ENCODE data around the gene ASB16.
"Not testable (repeated sequence)": the region's sequence is repeated elsewhere in the genome, so short reads cannot be mapped to it uniquely, and the experiment has no call there.

The ASB16 gene

DNA sequence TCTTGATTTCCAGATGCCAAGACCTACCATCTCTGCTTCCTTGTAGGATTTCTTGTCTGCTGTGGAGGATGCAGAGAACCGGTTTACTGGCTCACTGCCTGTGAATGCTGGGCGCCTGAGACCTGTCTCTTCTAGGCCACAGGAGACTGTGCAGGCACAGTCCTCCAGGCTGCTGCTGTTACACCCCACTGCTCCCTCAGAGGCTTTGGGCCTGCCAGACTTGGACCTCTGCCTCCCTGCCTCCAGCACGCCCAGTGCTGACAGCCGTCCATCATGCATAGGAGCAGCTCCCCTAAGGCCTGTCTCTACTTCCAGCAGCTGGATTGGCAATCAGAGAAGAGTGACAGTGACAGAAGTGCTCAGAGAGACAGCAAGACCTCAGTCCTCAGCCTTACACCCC is 22.7 kb upstream of the ASB16 start:
- no peak for DNase-seq

DNA sequence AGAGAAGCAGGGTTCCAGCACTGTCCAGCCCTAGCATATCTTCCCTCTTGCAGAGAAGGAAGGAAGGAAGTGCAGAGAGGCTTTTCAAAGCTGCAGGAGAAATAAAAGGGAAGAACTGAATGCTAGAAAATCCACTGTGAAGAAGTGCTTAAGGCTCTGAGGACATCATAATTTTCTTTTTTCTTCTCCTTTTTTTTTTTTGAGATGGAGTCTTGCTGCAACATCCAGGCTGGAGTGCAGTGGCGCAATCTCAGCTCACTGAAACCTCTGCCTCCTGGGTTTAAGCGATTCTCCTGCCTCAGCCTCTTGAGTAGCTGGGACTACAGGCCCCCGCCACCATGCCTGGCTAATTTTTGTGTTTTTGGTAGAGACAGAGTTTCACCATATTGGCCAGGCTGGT is 21.4 kb upstream of the ASB16 start:
- DNase-seq = not testable (repeated sequence)

DNA sequence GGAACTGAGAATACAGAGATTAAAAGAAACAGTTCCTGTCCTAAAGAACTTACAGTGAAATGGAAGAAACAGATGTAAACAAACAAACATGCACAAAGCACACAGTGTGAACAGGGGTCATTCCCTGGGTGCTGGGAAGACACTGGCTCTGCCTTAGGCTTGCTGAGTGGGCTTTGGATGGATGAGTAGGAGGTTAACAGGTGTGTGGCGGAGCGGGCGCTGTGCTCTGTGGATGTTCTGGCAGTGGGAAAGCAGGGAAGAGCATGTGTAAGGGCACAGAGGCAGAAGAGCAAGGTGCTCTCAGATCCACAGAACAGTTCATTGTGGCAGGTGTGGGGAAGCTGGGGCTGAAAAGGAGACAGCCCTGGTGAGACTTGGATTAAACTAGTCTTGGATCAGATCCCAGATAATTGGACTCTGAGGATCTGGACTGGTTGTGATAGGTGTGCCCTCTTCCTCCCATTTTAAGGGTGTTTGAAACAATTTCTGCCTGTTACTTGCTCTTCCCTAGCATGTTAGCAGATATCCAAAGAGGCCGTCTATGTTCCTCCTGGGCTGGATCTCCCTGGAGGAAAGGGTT is 20.7 kb upstream of the ASB16 start:
- DNase-seq = no peak

DNA sequence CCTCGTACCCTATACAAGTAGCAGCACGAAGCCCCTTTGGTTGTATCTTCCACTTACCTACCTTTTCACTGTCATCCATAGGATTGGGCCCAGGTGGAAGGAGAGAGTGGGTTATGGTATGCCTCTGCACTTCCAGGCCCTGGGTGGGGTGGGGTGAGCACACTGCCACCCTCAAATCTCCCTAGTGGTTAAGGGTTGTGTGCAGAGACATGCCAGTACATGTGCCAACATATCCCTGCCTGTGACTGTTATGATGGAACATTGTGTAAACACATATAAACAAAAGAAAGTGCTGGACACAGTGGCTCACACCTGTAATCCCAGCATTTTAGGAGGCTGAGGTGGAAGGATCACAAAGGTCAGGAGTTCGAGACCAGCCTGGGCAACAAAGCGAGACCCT is 17.6 kb upstream of the ASB16 start:
- no peak for DNase-seq

DNA sequence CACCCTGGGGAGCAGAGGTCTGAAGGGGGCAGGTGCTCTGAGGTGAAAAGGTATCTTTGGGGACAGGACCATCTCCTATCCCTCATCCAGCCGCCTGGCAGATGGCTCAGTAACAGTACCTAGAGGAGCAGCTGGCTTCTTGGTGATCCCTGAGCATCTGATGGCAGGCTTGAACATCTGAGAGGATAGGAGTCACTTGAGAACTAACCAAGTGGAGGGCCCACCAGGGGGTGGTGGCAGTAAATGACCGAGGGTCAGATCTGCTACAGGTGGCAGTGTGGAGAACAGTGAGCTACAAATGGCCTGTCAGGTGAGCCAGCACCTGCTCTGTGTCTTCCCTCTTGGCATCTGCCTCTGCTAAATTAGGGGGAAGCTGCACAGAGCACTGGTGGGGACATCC is 15.0 kb upstream of the ASB16 start:
- no peak for DNase-seq

DNA sequence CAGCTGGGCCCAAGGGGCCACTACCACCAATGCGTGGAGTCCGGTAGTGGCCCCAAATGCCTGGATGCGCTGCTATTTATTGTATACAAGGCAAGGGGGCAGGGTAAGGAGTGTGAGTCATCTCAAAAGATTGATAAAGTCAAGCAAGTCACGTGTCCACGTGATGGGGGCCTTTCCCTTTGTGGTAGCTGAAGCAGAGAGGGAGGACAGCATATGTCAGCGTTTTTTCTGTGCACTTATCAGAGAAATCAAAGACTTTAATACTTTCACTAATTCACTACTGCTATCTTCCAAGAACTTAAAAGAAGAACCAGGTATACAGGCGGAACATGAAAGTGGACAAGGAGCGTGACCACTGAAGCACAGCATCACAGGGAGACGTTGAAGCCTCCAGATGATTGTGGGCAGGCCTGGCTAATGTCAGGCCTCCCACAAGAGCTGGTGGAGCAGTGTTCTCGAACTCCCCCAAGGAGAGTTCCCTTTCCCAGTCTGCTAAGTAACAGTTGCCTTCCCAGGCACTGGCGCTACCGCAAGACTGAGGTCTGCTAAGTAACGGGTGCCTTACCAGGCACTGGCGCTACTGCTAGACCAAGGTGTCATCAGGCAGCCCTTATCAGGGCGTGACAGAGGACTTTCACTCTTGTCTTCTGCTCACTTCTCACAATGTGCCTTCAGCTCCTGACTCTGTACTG is 10.8 kb upstream of the ASB16 start:
- DNase-seq = no peak

DNA sequence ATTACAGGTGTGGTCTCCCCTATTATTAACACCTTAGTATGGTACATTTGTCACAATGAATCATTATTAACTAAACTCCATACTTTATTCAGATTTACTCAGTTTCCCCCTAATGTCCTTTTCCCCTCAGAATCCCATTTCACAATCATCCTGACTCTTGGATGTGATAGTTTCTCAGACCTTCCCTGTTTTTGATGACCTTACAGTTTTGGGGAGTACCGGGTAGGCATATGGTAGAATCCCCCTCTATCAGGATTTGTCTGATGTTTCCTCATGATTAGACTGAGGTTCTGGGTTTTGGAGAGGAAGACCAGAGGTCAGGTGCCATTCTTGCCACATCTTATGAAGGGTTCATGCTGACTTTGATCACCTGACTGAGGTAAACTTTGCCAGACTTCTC is 6.0 kb upstream of the ASB16 start:
- DNase-seq = no peak

DNA sequence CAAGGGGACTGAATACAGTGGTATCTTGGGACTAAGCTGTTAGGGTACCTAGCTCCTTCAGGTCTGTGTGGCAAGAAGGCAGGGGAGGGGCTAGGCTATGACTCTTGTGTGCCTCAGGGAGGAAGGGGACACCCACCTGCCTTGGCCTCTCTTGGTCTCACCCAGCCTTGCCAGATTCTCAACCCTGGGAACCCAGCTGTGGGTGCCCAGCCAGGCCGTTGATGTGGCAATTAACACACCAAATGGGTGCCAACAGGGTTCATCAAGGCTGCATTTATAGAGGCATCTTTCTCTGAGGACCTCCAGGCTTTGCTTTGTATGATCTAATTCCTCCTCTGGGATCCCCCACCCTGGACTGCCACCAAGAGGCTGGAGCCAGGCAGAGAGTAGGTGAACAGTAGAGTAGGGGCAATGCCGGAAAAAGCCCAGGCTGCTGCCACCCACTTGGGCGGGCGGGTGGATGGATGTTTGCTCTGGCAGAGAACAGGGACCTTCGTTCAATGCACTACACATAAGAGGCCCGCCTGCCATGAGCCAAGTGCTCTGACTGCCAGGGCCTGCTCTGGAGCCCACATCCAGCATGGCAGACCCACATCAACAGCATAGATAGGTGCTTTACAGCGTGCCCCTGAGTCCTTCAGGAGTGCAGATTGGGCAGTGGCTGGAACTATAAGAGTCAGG is 3.2 kb upstream of the ASB16 start:
- DNase-seq = no peak

DNA sequence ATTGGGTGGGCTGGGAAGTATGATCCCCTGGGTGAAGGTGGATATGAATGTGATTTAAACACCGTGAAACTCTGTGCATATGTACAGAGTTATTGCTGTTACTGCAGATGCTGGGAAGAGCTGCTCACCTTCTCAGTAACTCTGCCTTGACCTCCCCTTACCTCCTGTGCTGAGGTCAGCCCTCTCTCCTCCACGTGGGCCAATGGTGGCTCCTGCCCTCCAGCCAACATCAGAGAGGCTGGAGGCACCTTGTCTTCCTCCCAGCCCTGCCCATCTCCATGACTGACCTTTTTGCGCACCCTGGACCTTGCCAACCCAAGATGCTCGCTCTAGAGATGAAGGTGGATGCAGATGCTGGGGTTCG is 387 bp upstream of the ASB16 start:
- DNase-seq = peak in 1 of 2 experiments; percentile 51

DNA sequence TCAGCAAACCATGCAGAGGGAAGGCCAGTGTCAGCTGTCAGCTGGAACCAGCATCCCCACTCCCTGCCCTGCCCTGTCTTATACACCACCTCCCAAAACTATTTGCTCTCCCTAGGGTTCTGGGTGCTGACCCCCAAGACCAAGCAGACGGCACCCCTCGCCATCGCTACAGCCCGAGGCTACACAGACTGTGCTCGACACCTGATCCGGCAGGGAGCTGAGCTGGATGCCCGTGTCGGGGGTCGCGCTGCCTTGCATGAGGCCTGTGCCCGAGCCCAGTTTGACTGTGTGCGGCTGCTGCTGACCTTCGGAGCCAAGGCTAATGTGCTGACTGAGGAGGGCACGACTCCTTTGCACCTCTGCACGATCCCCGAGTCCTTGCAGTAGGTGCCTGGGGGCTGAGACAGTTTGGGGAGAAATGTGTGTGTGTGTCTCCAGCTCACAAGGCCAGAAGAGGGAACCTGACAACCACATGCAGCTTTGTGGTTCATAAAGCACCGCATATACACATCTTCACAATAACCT is 1.5 kb downstream of the ASB16 start:
- DNase-seq = no peak

DNA sequence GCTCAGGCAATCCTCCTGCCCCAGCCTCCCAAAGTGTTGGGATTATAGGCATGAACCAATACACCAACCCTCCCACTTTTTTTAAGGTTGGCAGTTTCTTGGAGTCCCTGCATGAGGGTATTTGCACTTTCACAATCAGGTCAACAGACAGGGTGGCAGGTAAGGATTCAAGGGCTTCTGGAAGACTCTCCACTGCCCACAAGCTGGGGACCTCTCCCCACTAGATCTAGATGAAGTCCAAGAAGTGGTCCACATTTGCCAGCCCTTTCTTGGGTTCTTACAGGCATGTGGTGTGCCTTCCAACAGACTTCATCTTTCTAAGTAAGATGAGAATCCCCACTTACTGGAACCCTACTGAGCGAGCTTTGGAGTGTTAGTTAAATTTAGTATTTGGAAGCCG is 3.9 kb downstream of the ASB16 start:
- no peak for DNase-seq

DNA sequence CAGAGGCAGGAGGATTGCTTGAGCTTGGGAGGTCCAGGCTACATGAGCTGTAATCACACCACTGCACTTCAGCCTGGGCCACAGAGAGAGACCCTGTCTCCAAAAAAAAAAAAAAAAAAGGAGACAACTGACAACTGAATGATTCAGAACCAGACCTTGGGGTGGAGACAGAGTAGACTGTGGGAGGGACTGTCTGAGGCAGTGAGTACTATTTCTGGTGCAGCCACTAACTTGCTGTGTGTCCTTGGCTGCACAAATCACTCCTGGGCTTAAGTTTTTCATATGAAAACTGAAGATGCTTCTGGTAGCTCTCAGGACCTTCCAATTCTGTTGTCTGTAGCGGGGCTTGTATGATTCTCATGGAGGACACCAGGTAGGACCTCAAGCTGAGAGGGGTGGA is 5.8 kb downstream of the ASB16 start:
- DNase-seq = no peak

DNA sequence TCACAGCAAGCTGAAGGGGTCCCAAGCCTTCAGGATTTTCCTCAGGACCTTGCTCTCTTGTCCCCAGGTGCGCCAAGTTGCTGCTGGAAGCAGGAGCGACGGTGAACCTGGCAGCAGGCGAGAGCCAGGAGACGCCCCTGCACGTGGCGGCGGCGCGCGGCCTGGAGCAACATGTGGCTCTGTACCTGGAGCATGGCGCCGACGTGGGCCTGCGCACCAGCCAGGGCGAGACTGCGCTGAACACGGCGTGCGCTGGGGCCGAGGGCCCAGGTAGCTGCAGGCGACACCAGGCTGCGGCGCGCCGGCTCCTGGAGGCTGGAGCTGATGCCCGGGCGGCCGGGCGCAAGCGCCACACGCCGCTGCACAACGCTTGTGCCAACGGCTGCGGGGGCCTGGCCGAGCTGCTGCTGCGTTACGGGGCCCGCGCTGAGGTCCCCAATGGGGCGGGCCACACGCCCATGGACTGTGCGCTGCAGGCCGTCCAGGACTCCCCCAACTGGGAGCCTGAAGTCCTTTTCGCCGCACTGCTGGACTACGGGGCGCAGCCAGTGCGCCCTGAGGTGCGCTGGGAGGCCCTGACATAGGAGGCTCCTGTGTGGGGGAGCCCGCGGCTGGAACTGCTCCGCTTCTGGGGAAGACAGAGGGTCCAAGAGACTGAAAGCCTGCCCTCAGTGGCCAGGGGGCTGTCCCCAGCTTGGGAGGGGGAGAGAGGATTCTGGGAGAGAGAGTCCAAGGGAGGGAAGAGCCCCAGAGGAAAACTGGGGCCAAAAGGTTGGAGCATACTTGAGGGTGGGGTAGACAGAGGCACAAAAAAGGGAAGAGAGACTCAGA is 6.4 kb downstream of the ASB16 start:
- DNase-seq = no peak

DNA sequence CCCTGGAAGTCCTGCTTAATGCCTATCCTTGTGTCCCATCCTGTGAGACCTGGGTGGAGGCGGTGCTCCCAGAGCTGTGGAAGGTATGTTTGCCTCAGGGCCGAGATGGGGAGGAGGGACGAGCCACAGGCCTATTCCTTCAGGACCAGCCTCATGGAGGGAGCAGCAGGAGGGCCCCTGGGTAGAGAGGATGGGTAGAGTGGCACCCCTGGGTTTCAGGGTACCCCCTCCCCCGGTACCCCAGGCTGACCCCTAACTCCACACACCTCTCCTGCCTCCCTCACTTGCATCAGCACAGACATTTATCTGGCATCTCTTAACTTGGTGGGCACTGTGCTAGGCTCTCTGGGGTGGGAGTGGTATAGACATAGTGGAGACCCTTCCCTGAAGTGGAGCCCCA is 7.1 kb downstream of the ASB16 start:
- no peak for DNase-seq

DNA sequence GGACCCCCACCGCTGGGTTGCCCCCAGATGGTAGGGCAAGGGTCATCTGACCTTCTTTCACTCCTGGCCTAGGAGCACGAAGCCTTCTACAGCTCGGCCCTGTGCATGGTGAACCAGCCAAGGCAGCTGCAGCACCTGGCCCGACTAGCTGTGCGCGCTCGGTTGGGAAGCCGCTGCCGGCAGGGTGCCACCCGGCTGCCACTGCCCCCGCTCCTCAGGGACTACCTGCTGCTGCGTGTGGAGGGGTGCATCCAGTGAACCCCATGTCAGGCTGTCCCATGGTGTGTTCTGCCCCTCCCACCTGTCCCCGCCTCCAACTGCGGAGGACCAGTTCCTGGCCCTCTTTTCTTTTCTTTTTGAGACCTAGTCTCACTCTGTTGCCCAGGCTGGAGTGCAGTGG is 7.6 kb downstream of the ASB16 start:
- no peak for DNase-seq

DNA sequence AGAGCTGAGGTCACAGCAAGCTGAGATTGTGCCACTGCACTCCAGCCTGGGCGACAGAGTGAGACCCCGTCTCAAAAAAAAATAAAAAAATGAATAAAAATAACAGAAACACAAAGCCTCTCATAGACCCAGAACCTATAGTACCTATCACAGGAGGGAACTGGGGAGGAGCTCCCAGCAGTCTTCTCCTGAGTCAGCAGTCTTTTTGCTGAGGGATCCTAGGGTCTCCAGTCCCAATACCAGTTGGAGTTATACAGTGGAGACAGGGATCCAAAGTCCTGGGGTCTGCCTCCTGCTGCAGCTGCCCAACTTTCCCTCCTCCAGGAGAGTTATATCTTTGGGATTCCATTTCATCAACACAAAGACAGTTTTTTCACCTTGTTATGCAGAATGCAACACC is 12.5 kb downstream of the ASB16 start:
- DNase-seq = no peak

DNA sequence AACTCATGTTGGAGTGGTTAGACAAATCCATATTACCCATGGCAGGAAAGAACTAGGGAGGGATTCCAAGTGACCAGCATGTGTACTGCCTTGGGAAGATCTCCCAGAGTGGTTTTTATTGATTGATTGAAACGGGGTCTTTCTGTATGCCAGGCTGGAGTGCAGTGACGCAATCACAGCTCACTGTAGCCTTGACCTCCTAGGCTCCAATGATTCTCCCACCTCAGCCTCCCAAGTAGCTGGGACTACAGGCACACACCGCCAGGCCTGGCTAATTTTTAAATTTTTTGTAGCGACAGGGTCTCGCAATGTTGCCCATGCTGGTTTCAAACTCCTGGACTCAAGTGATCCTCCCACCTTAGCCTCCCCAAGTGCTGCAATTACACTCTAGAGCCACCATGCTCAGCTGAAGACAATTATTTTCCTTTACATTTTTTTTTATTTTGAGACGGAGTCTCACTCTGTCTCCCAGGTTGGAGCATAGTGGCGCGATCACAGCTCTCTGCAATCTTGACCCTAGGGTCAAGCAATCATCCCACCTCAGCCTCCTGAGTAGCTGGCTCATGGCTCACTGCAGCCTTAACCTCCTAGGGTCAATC is 13.8 kb downstream of the ASB16 start:
- DNase-seq = no peak

DNA sequence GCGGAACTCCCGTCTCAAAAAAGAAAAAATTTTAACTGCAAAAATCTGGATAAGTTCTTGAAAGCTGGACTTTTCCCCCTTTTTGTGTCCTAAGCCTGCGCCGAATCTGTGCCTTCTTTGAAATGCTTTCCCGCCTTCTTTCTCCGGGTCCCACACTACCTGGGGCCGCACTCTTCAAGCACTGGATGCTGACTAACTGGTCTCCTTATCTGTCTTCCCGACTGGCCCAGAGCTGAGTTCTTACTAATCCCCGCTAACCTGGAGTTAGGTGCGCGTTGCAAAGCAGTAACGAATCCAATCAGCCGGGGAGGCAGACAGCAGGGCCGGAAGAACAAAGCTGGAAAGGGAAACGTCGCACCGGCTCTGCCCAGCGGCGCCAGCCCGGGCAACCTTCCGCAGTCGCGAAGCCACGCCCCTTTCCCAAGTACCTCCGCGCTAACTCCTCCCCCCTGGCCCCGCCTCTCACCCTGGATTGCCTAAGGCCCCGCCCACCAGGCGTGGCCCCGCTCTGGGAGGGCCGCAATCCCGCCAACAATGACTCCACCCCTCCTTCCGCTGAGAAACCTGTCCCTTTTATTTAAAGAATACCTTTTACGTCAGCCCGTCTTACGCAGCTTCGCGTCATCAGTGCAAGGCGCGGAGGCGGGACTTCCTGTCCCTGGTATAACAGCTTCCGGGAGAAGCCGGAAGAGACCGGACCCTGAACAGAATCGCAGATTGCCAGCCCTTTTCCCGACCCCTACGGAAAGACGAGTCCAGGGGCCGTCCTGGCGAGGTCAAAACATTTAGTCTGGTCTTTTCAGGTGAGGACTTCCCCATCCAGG is 16.0 kb downstream of the ASB16 start, which contains the start of gene TMUB2:
TMUB2 (plus strand) TSS at position 666 of the 824 bp plus-strand sequence. CDS start 737 bp downstream, outside the sequence.
- DNase-seq = peak; percentile 98 to 99

DNA sequence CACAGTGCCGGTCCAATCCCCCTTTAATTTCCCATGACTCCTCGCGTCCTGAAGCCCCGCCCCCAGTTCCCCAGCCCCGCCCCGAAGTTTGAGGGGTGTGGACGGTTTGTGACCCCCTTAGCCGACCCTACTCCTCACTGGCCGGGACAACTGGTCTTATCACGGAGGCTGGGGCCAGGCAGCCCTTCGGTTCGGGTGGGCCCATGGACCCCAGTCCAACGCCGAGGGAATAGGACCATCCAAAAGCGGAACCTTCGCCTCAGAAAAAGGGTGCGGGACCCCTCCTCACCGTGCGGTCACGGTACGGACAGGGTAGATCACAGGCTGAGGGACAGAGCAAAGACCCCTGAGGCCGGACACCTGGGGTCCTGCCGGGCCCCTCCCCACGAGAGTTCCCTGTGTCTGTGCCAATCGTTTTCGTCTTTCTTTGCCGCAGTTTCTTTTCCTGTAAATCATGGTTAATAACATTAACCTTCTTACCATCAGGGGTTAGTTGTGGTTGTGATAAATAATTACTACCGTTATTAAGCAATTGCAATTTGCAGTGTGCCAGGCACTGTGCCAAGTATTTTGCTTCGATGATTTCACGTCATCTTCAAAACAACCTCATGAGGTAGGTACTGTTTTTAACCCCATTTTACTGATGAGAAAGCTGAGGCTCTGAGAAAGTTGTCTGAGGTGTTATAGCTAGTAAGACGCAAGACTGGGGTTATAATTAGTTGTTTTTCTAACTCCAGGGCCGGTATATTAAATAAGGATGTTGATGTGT is 16.8 kb downstream of the ASB16 start:
- DNase-seq = no peak

DNA sequence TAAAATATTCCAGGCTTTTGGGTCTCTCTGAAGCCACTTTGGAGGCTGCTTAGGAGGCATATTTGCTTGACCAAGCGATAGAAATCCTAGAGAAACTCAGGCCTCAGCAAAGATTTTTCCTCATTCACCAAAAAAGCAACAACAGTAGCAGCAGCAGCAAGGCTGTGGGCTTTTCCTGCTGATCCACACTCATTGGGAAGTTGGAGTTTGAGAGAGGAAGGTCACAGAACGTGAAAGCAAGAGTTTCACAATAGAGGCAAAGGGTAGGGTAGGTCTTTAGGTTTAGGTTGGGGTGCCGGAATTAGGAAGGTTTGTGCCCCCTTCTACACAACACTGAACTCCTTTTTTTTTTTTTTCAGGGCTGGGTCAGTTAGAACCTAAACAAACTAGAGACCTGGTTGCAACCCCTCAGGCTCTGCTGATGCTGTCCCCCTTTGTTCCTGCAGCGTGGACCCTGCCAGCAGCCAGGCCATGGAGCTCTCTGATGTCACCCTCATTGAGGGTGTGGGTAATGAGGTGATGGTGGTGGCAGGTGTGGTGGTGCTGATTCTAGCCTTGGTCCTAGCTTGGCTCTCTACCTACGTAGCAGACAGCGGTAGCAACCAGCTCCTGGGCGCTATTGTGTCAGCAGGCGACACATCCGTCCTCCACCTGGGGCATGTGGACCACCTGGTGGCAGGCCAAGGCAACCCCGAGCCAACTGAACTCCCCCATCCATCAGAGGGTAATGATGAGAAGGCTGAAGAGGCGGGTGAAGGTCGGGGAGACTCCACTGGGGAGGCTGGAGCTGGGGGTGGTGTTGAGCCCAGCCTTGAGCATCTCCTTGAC is 18.3 kb downstream of the ASB16 start:
- DNase-seq = no peak
